ENCODE measurements around the gene LCE1E. TPM values are rescaled to one million over a fixed set of nuclear protein-coding genes. Genes with fewer than 3 reads are reported as not detected.

The LCE1E gene
- total RNA-seq, 2 donors from 2014 or later: not detected

GRCh38 chr1:152774875-152775274 lies 11.2 kb upstream of the LCE1E start, which contains the start of gene LCE1F:
LCE1F (plus strand) TSS chr1:152775140; CDS start chr1:152776372, 1,232 bp downstream.
- intact Hi-C loops (cut with DNase I): no loop called here
- H3K27me3 ChIP-seq (replicated peaks; ENCODE audit: insufficient read depth): no peaks in the 10 kb centered on the region
- DNase-seq (ENCODE audit: low spot score): no peak
- no peaks in the 10 kb centered on the region for H3K9me3 ChIP-seq
- no peak within 1 kb of the TSS for H3K27ac ChIP-seq
- no peaks in the 10 kb centered on the region for H3K4me1 ChIP-seq (replicated peaks)
- TF ChIP-seq POLR2AphosphoS5 (IDR thresholded peaks at IDR 0.05) (no peak), POLR2A (IDR thresholded peaks at IDR 0.05) (no peak), CTCF (IDR thresholded peaks at IDR 0.05) (no peak)
- 52% methylated on average over 6 of the region's 6 CpGs for WGBS
- H3K36me3 ChIP-seq: no peaks in the 10 kb centered on the region
- no peak within 1 kb of the TSS for H3K4me3 ChIP-seq

GRCh38 chr1:152776361-152776760 lies 9.7 kb upstream of the LCE1E start:
- Histone ChIP-seq H3K9me3 (no peaks in the 10 kb centered on the region), H3K36me3 (no peaks in the 10 kb centered on the region), H3K4me3 (no peak overlapping the region), H3K27me3 (replicated peaks; ENCODE audit: insufficient read depth) (no peaks in the 10 kb centered on the region), H3K27ac (no peak overlapping the region), H3K4me1 (replicated peaks) (no peaks in the 10 kb centered on the region)
- DNase-seq (ENCODE audit: low spot score): no peak
- intact Hi-C loops (cut with DNase I): no loop called here
- WGBS: 71% methylated on average over 9 of the region's 11 CpGs
- TF ChIP-seq POLR2AphosphoS5 (IDR thresholded peaks at IDR 0.05) (no peak), POLR2A (IDR thresholded peaks at IDR 0.05) (no peak), CTCF (IDR thresholded peaks at IDR 0.05) (no peak)

- no peak for DNase-seq (ENCODE audit: low spot score)
- H3K4me1 ChIP-seq (replicated peaks): no peaks in the 10 kb centered on the region
- H3K9me3 ChIP-seq: no peaks in the 10 kb centered on the region
- 61% methylated on average over 4 of the region's 4 CpGs for WGBS
- no peak for TF ChIP-seq CTCF (IDR thresholded peaks at IDR 0.05)
- no peak for TF ChIP-seq POLR2A (IDR thresholded peaks at IDR 0.05)
- no peak for TF ChIP-seq POLR2AphosphoS5 (IDR thresholded peaks at IDR 0.05)
- no peaks in the 10 kb centered on the region for H3K27me3 ChIP-seq (replicated peaks; ENCODE audit: insufficient read depth)
- H3K27ac ChIP-seq: no peak overlapping the region
- intact Hi-C loops (cut with DNase I): no loop called here
- H3K4me3 ChIP-seq: no peak overlapping the region
- H3K36me3 ChIP-seq: no peaks in the 10 kb centered on the region
Observed at GRCh38 chr1:152777510-152778137, 8.4 kb upstream of the LCE1E start.

- Histone ChIP-seq H3K27ac (no peak overlapping the region), H3K9me3 (no peaks in the 10 kb centered on the region), H3K4me1 (replicated peaks) (no peaks in the 10 kb centered on the region), H3K36me3 (no peaks in the 10 kb centered on the region), H3K27me3 (replicated peaks; ENCODE audit: insufficient read depth) (no peaks in the 10 kb centered on the region), H3K4me3 (no peak overlapping the region)
- intact Hi-C loops (cut with DNase I): no loop called here
- no peak for DNase-seq (ENCODE audit: low spot score)
- 73% methylated on average over 2 of the region's 2 CpGs for WGBS
- TF ChIP-seq POLR2A (IDR thresholded peaks at IDR 0.05) (no peak), POLR2AphosphoS5 (IDR thresholded peaks at IDR 0.05) (no peak), CTCF (IDR thresholded peaks at IDR 0.05) (no peak)
Observed at GRCh38 chr1:152783095-152783494, 3.0 kb upstream of the LCE1E start.

- Histone ChIP-seq H3K27ac (no peak overlapping the region), H3K36me3 (no peaks in the 10 kb centered on the region), H3K9me3 (no peaks in the 10 kb centered on the region), H3K4me3 (no peak overlapping the region), H3K4me1 (replicated peaks) (no peaks in the 10 kb centered on the region), H3K27me3 (replicated peaks; ENCODE audit: insufficient read depth) (no peaks in the 10 kb centered on the region)
- intact Hi-C loops (cut with DNase I): no loop called here
- TF ChIP-seq CTCF (IDR thresholded peaks at IDR 0.05): no peak
- TF ChIP-seq POLR2A (IDR thresholded peaks at IDR 0.05): no peak
- no peak for TF ChIP-seq POLR2AphosphoS5 (IDR thresholded peaks at IDR 0.05)
- 40% methylated on average over 4 of the region's 4 CpGs for WGBS
- no peak for DNase-seq (ENCODE audit: low spot score)
Observed at GRCh38 chr1:152795686-152796085, 9.6 kb downstream of the LCE1E start.

Data from prostate gland (tissue), 2 donors.